ENCODE data around the gene AARSD1.
"Not testable (repeated sequence)": the region's sequence is repeated elsewhere in the genome, so short reads cannot be mapped to it uniquely, and the experiment has no call there.

AARSD1 gene

GRCh38 chr17:42920106-42920900 lies 44.0 kb downstream of the AARSD1 start:
- no peak for DNase-seq

GRCh38 chr17:42919522-42920077 lies 44.7 kb downstream of the AARSD1 start:
- not testable (repeated sequence) for DNase-seq

- no peak for DNase-seq
These were observed 45.2 kb downstream of the AARSD1 start for GRCh38 chr17:42918902-42919521.

- DNase-seq, result no peak
These were observed 47.0 kb downstream of the AARSD1 start for GRCh38 chr17:42917236-42917603.

GRCh38 chr17:42916388-42917235 lies 47.6 kb downstream of the AARSD1 start:
- DNase-seq, result peak in 1 of 3 donors; percentile 22

- not testable (repeated sequence) for DNase-seq
These were observed 49.0 kb downstream of the AARSD1 start for GRCh38 chr17:42915288-42915687.

- DNase-seq, result no peak
These were observed 50.2 kb downstream of the AARSD1 start for GRCh38 chr17:42913981-42914617.

- DNase-seq, result no peak
These were observed 50.7 kb downstream of the AARSD1 start for GRCh38 chr17:42913522-42913921.

- DNase-seq, result no peak
These were observed 55.2 kb downstream of the AARSD1 start for GRCh38 chr17:42908872-42909700.

- DNase-seq, result peak in 2 of 3 donors; percentile 34 to 45
These were observed 57.3 kb downstream of the AARSD1 start for GRCh38 chr17:42906772-42907446.

GRCh38 chr17:42904110-42904469 lies 60.2 kb downstream of the AARSD1 start:
- no peak for DNase-seq

- peak; percentile 69 to 78 (median 76) for DNase-seq
These were observed 62.6 kb downstream of the AARSD1 start for GRCh38 chr17:42901535-42902229.

All from suppressor macrophage treated with lipopolysaccharide for 1 hour (primary cell).